OCI-LY1 (cell line): ENCODE measurements around the gene SH3RF3.

Source experiments
- H2AFZ ChIP-seq: fragments of 200-600 bp; sonication (generic), shearing (Covaris generic); 2 replicates; pipeline ENCODE4 v1.6.0; 2014; ENCODE audit warnings: antibody characterized with exemption, mild to moderate bottlenecking, low read length
- H3F3A ChIP-seq: fragments of 200-600 bp; sonication (generic), shearing (Covaris generic); 2 replicates; pipeline ENCODE4 v1.6.0; 2014; ENCODE audit warnings: mild to moderate bottlenecking, antibody characterized with exemption, low read length, moderate library complexity; ENCODE audit not compliant: insufficient read depth
- H3K27ac ChIP-seq: fragments of 200-600 bp; sonication (generic); 2 replicates; pipeline ENCODE4 v1.5.1; 2014; ENCODE audit warnings: low read length, mixed run types, mild to moderate bottlenecking, low read depth; ENCODE audit not compliant: poor library complexity, severe bottlenecking
- H3K27me3 ChIP-seq: fragments of 200-600 bp; sonication (generic); 2 replicates; pipeline ENCODE4 v1.6.0; 2014; ENCODE audit warnings: antibody characterized with exemption, mild to moderate bottlenecking, low read length, moderate library complexity; ENCODE audit not compliant: insufficient read depth
- H3K36me3 ChIP-seq: fragments of 200-600 bp; sonication (generic); 2 replicates; pipeline ENCODE4 v1.6.1; 2014; ENCODE audit warnings: mild to moderate bottlenecking, antibody characterized with exemption, low read length, moderate library complexity, mixed read lengths; ENCODE audit not compliant: insufficient read depth
- H3K4me1 ChIP-seq: fragments of 200-600 bp; sonication (generic); 2 replicates; pipeline ENCODE4 v1.5.1; 2014; ENCODE audit warnings: mild to moderate bottlenecking, low read length, moderate library complexity; ENCODE audit not compliant: insufficient read depth, severe bottlenecking
- H3K4me2 ChIP-seq: fragments of 200-600 bp; sonication (generic), shearing (Covaris generic); 2 replicates; pipeline ENCODE4 v1.6.1; 2014; ENCODE audit warnings: low read length
- H3K4me3 ChIP-seq: fragments of 200-600 bp; sonication (generic); 2 replicates; pipeline ENCODE4 v1.5.1; 2014; ENCODE audit warnings: low read length, low read depth, mild to moderate bottlenecking, mixed read lengths; ENCODE audit not compliant: poor library complexity, severe bottlenecking
- H3K79me2 ChIP-seq: fragments of 200-600 bp; shearing (Covaris generic); 2 replicates; pipeline ENCODE4 v1.6.1; 2016; ENCODE audit warnings: mixed run types, low read length, mixed read lengths; ENCODE audit not compliant: insufficient read depth
- H3K9ac ChIP-seq: fragments of 200-600 bp; sonication (generic), shearing (Covaris generic); 2 replicates; pipeline ENCODE4 v1.6.1; 2014; ENCODE audit warnings: mild to moderate bottlenecking, low read length, mixed read lengths
- H3K9me2 ChIP-seq: fragments of 200-600 bp; sonication (generic), shearing (Covaris generic); 2 replicates; pipeline ENCODE4 v1.6.1; 2014; ENCODE audit warnings: low read depth, mild to moderate bottlenecking, low read length, mixed read lengths
- H3K9me3 ChIP-seq: fragments of 200-600 bp; shearing (Covaris generic); 2 replicates; pipeline ENCODE4 v1.6.1; 2014; ENCODE audit warnings: low read length, mixed read lengths
- H4K20me1 ChIP-seq: fragments of 200-600 bp; sonication (generic), shearing (Covaris generic); 2 replicates; pipeline ENCODE4 v1.6.0; 2016; ENCODE audit warnings: mild to moderate bottlenecking, low read length; ENCODE audit not compliant: insufficient read depth
- EZH2 ChIP-seq: fragments of 200-600 bp; sonication (generic), shearing (Covaris generic); IDR thresholded peaks from 2 replicates; pipeline ENCODE4 v1.8.0; 2017; ENCODE audit warnings: borderline replicate concordance, mixed run types, mild to moderate bottlenecking, antibody characterized with exemption, low read length, moderate library complexity, mixed read lengths
- TF ChIP-seq, protein P1 (sequence below): fragments of 200-600 bp; sonication (generic), shearing (Covaris generic); IDR thresholded peaks from 2 replicates; pipeline ENCODE4 v1.5.1; 2017; ENCODE audit warnings: mild to moderate bottlenecking, antibody characterized with exemption, low read length, moderate library complexity, mixed read lengths

SH3RF3 gene

DNA sequence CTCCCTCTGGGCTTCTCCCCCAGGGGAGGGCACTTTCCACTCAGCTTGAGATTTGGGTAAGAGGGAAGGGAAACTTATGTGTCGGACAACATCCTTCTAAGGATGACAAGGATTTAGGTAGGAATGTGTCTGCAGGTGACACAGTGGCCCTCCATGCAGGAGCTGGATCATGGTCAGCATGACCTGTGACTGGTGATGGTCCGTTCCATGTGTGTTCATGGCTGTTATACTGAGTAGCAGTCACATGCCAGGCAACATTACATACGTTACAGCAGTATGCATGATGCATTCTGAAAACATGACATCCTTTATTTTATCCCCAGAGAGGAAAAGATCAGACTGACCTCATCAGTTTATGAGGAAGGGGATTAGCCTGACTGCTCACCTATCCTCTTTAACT lies 292.6 kb downstream of the SH3RF3 start:
- Histone ChIP-seq H3K4me1 (no peaks in the 10 kb centered on the region), H3K79me2 (no peaks in the 10 kb centered on the region), H3K27me3 (no peaks in the 10 kb centered on the region), H3K27ac (no peak overlapping the region), H3K9me2 (no peaks in the 10 kb centered on the region), H2AFZ (no peak overlapping the region), H4K20me1 (no peaks in the 10 kb centered on the region), H3K36me3 (no peaks in the 10 kb centered on the region), H3F3A (no peaks in the 10 kb centered on the region), H3K9ac (no peak overlapping the region), H3K9me3 (no peaks in the 10 kb centered on the region), H3K4me2 (no peak overlapping the region), H3K4me3 (no peak overlapping the region)
- no peak for TF ChIP-seq EZH2
- TF ChIP-seq, protein P1, sequence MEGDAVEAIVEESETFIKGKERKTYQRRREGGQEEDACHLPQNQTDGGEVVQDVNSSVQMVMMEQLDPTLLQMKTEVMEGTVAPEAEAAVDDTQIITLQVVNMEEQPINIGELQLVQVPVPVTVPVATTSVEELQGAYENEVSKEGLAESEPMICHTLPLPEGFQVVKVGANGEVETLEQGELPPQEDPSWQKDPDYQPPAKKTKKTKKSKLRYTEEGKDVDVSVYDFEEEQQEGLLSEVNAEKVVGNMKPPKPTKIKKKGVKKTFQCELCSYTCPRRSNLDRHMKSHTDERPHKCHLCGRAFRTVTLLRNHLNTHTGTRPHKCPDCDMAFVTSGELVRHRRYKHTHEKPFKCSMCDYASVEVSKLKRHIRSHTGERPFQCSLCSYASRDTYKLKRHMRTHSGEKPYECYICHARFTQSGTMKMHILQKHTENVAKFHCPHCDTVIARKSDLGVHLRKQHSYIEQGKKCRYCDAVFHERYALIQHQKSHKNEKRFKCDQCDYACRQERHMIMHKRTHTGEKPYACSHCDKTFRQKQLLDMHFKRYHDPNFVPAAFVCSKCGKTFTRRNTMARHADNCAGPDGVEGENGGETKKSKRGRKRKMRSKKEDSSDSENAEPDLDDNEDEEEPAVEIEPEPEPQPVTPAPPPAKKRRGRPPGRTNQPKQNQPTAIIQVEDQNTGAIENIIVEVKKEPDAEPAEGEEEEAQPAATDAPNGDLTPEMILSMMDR = no peak

DNA sequence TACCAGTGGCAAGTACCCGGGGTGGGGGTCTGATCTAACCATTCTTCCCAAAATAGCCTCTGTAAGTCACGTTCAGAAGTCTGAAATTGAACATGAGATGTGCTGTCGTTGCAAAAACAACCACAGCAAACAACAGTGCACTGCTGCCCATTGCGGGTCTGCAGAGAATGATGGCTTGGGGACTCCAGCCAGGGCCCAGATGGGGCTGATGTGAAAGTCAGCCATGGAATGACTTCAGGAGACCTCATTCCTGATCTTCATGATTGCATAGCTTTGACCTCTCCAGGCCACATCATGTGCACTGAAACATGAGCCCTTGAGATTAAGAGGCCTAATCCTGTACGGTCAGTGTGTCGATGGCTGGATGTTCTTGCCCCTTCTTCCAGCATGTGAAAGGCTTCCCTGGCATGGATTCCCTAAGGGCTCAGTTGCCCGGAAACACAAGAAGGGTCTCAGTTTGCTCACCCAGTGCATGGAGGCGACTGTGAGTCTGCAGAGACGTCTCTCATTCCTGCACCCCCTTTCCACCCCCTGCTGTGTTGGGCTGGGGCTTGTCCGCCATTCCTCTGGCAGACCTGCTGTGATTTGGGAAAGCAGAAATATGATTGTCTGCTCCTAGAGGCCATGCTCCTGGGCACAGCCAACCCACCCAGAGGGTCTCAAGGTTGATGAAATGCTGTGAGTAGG lies 293.2 kb downstream of the SH3RF3 start:
- no peak overlapping the region for H3K9ac ChIP-seq
- H3K9me2 ChIP-seq = no peaks in the 10 kb centered on the region
- H4K20me1 ChIP-seq = no peaks in the 10 kb centered on the region
- H3K36me3 ChIP-seq = no peaks in the 10 kb centered on the region
- no peaks in the 10 kb centered on the region for H3K27me3 ChIP-seq
- no peak overlapping the region for H3K4me2 ChIP-seq
- H3K27ac ChIP-seq = no peak overlapping the region
- H3K9me3 ChIP-seq = no peaks in the 10 kb centered on the region
- H3K4me3 ChIP-seq = no peak overlapping the region
- TF ChIP-seq, protein P1 = no peak
- no peak for TF ChIP-seq EZH2
- no peaks in the 10 kb centered on the region for H3F3A ChIP-seq
- H3K4me1 ChIP-seq = no peaks in the 10 kb centered on the region
- no peaks in the 10 kb centered on the region for H3K79me2 ChIP-seq
- no peak overlapping the region for H2AFZ ChIP-seq

DNA sequence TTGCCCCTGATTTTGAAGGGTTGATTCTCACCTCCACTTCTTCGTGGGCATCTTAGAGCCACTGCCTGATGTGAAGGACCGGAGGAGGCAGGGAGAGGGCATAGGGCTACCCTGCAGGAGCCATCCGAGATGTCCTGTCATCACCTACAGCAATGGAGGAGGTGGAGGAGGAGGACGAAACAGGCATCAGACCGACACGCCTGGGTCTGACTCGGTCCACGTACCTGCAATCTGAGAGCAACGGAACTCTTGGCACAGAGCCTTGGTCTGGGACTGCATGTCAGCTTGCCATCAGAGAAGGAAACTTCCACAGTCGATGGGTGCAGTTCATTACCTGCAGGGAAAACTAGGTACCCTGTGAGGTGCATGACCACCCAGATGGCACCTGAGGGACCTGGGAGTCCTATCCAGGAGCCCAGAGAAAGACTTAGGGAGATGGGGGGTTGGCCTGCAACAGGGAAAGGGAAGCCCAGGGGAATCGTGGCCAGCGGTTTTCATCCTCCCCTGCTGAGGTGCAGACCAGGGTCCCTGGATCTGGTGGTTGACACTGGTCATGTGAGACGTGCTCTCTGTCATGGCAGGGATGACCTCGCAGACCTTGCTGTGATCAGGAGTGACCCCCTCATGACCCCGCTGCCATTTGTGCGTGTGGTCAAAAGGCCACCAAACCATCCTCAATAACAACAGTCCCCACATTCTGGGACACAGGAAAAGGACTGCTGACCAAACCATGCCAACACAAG lies 293.9 kb downstream of the SH3RF3 start:
- Histone ChIP-seq H3K4me3 (no peak overlapping the region), H2AFZ (no peak overlapping the region), H3K27me3 (no peaks in the 10 kb centered on the region), H3K36me3 (no peaks in the 10 kb centered on the region), H3K4me2 (no peak overlapping the region), H4K20me1 (no peaks in the 10 kb centered on the region), H3K79me2 (no peaks in the 10 kb centered on the region), H3K9me2 (no peaks in the 10 kb centered on the region), H3K9me3 (no peaks in the 10 kb centered on the region), H3K27ac (no peak overlapping the region), H3K4me1 (no peaks in the 10 kb centered on the region), H3F3A (no peaks in the 10 kb centered on the region), H3K9ac (no peak overlapping the region)
- no peak for TF ChIP-seq EZH2
- TF ChIP-seq, protein P1 = no peak
